GM18505 (cell line): ENCODE data around the gene SPACDR.

Source experiments
- ATAC-seq: cut with Tn5 transposase; IDR thresholded peaks from one replicate; pipeline ENCODE4 v1.9.1; 2021; ENCODE audit not compliant: unreplicated experiment
- POLR2A ChIP-seq: IDR thresholded peaks from 4 replicates; pipeline ENCODE4 v1.6.1; 2011; ENCODE audit warnings: borderline replicate concordance; ENCODE audit not compliant: insufficient read depth, insufficient read length; ENCODE audit errors: extremely low read depth

The SPACDR gene

DNA sequence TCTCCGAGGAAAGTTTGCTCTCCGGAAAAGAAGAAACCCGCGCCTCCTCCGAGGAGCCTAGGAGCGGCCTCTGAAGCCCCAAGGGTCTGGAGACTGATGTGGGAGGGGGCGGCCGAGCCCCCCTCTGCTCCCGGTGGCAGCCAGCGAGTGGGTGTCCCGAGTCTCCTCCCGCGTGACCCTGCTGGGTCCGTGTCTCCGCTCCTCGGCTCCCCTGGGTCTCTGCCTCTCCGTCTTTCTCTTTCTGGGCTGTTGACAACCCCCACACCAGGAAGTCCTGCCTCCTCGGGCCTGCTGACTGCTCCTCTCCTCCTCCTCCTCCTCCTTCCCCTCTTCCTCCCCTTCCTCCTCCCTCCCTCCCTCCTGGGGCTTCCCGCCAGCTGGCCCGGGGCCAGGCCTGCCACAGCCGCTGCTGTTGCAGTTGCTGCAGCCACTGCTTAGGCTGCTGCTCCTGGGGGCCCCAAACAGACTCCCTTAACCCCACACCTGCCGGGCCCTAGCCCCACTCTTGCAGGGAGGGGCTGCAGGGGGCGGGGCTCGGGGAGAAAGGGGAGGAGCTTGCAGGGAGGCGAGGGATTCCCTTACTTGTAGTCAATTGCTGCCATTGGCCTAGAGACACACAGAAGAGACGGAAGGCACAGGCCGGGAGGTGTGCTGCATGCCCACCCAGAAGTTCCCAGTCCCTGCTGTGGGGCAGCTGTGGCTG is 15.0 kb upstream of the SPACDR start, which contains the start of gene TSC22D4:
Gene TSC22D4 (minus strand): TSS at position 257 of the 703 bp plus-strand sequence. CDS start 1,176 bp downstream, outside the sequence.
- peak; percentile 52 for ATAC-seq
- peak; percentile 87 for TF ChIP-seq POLR2A

DNA sequence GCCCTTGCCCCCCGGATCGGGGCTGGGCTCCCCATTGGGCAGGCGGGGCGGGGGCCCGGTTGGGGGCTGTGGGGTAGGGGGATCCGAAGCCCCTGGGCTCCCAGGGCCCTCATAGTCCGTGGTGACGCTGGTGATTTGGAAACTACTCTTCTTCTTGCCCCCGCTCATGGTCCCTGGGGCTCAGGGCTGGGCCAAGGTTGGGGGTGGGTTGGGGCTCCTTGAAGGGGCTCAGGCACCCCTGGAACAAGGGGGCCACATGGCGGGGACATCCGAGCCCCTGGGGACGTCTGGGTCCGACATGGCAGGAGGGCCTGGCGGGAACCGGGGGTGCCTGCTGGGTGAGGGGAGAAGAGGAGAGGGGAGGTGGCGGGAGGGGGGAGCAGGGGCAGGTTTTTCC is 13.8 kb upstream of the SPACDR start:
- ATAC-seq: no peak
- no peak for TF ChIP-seq POLR2A

DNA sequence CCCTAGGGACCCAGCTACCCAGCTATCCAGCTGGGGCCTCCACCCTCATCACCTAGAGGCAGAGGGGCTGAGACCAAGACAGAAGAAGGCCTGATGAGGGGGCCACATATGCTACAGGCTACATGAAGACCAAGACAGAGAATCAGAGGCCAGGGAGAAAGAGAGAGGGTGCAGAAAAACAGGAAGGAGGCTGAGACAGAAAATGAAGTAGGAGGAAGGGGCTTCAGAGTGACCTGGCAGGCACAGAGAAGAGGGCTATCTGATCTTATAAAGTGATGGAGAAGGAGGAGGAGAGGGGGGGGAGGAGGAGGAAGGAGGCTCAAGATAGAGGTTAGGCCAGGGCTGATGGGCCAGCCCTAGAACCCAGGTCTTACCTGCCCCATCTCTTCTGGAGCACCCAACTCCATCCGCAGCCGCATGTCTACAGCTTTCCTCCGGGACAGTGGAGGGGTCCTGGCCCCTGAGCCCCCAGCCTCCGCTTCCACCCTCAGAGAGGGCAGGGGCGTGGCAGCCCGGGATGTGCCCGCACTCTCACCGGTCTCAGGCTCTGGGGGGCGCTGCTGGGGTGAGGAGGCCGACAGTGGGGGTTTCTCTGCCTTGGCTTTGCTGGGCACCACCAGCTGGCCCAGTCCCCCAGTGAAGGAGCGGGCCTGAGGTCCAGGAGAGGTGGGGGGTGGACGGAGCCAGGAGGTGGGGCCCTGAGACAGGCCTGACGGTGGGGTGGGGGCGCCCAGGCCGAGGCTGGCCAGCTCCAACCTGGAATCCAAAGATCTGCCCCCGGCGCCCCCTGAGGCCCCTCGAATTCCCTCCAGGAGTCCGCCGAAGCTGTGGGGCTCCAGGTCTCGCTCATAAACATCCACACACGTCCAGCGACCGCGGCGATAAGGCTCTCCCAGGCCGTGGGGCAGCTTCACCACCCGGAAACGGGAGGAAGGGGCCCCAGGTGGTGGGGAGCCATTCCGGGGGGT is 13.1 kb upstream of the SPACDR start:
- no peak for TF ChIP-seq POLR2A

DNA sequence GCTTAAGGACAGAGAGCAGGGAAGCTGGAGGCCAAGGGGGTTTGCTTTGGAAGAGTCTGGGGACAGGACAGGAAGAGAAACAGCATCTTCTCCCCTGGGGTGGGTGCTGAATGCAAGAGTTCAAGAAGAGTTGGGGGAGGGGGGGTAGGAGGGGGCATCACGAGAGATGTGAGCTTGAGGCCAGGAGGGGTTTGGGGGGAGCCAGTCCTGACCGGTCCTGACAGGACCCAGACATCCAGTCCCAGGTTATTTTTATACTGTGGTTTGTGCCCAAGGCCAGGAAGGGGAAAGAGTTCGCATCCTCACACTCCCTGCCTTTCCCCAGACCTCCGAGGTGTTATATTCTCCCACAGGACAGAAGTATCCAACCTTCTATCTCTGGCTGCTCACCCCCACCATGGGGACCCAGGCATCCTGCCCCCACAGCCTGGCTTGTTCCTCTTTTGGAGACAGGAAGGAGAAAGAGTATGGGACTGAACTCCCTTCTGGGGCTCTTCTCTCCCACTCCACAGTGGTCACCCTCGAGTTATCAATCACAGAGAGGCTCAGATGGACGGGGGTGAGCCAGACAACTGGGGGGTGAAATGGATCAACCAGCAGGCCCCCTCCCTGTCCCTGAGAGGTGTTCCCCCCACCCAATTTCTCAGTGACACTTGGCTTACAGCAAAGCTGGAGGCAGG is 12.2 kb upstream of the SPACDR start:
- ATAC-seq: no peak

More for the DNA sequence above, 13.1 kb upstream of the SPACDR start:
- no peak for ATAC-seq

DNA sequence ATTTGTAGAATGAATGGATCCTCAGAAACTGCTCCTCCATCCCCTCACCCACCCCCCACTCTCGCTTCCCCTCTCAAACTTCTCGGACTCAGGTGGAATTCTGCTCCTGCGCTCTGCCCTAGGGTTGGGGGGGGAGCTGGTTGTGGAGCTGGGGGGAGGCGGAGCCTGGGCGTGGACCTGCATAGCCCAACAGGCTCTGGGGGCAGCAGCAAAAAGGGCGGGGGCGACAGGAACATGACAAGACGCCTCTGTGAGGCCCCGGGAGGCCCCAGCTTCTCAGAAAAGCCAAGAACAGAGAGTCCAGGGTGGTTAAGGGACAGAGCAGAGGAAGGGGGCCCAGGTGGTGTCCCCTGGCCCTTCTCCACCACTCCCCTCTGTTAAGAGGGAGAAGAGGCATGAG is 11.5 kb upstream of the SPACDR start:
- ATAC-seq: no peak
- TF ChIP-seq POLR2A: no peak

More for the DNA sequence above, 12.2 kb upstream of the SPACDR start:
- TF ChIP-seq POLR2A: no peak

DNA sequence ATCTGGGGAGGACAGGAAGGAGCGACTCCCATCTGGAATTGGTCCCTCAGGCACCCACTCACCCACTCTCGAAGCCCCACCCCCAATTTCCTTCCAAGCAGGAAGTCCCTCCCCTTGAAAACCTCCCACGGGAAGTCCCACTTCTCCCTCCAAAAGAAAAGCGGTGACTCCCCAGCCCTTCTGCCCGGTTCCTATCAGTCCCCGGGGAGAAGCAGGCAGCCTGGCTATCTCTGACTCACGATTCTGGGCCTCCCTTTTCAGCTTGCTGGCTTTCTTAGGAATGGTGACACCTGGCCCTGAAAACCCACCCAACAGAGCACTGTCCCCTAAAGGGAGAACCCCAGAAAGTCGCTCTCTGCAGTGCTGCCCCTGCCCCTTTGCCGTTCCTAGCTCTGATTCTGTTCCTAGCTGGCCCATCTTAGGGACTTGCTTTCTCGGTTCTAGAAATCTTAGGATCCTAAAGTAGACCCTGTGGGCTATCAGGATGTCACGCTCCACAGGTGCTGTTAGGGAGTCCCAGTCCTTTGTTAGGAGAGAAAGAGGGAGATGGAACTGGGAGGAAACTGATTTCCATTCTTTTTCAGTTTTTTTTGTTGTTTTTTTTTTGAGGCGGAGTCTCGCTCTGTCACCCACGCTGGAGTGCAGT is 8.9 kb upstream of the SPACDR start:
- ATAC-seq: no peak
- no peak for TF ChIP-seq POLR2A

DNA sequence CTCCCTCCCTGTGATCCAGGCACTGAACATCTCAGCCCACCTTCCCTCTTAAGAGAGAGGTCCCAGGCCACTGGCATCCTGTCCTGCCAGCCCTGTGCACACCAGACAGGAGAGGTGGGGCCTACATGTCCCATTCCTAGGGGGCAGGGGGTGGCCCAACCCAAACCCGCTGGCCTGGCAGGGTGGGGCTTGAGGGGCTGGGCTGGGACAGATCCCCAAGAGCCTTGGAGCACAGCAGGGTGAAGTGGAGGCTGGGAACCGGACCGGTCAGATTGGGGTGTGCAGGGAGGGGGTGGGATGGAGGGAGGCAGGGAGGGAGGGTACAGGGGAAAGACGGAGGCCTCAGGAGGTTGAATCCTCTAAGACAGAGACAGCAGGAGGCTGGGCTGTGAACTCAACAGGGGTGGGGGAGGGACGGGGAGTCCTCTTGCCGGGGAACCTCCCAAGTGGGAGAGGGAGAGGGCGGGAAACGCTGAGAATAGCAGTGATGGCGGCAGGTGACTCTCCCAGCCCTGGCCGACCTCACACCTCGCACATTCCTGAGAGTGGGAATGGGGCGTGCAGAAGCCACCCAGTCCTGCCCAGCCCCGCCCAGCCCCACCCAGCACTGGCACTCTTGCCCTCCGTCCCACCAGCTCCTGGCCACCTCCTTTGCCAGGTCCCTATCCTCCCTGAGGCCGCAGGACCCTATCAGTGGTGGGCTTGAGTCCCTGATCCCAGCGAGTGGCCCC is 8.2 kb upstream of the SPACDR start:
- TF ChIP-seq POLR2A: no peak
- ATAC-seq: no peak

DNA sequence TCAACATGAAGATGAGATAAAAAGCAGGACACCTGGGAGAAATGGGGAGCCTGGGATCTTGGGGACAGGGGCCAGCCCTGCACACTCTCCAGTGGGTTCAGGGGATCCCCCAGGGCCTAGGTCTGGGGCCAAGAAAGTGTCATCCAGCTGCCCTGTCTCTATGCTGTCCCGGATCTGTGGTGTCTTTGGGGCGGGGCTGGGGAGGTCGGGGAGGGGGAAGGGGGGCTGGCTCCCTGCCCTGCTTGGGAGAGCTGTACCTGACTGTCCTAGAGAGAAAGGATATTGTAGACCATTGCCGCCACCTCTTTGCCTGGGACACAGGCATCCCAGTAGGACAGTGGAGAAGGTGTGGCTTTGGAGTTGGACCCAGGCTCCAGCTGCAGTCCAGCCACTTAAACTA is 7.0 kb upstream of the SPACDR start:
- TF ChIP-seq POLR2A: no peak

DNA sequence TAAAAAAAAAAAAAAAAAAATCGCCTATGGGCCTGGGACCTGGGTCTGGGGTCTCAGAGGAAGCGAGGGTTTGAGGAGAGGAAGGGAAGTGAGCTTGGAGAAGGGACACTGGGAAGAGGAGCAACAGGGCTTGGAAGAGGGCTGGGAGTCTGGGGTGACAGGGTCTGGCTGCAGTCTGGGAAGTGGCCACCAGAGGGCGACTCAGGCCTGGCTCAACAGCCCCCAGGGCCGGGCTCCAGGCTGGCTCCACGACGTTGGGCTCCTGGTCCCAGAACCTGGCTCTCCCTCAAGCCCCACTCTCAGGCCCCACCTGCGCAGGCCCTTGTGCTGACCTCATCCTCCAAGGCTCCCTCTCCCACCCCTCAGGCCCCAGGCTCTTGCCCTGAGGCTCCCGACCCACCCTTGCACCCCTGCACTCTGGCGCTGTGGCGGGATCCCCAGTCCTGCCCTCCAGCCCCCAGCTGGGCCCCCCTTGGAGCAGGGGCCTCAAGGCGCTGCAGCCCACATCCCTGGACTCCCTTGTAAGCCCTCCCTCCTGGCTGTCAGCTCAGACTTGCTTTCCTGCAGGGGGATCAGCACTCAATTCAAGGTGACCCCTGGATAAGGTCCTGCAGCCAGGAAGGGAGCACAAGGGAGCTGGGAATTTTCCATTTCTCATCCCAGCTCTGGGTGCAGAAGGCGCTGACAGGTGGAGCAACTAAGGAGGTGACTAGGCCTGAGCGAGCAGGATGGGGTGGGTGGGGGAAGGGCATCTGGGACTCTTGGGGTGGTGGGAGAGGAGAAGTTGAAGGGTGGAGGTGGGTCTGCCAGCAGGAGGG is 5.4 kb upstream of the SPACDR start:
- no peak for ATAC-seq
- peak; percentile 31 for TF ChIP-seq POLR2A

More for the DNA sequence above, 7.0 kb upstream of the SPACDR start:
- ATAC-seq: no peak

DNA sequence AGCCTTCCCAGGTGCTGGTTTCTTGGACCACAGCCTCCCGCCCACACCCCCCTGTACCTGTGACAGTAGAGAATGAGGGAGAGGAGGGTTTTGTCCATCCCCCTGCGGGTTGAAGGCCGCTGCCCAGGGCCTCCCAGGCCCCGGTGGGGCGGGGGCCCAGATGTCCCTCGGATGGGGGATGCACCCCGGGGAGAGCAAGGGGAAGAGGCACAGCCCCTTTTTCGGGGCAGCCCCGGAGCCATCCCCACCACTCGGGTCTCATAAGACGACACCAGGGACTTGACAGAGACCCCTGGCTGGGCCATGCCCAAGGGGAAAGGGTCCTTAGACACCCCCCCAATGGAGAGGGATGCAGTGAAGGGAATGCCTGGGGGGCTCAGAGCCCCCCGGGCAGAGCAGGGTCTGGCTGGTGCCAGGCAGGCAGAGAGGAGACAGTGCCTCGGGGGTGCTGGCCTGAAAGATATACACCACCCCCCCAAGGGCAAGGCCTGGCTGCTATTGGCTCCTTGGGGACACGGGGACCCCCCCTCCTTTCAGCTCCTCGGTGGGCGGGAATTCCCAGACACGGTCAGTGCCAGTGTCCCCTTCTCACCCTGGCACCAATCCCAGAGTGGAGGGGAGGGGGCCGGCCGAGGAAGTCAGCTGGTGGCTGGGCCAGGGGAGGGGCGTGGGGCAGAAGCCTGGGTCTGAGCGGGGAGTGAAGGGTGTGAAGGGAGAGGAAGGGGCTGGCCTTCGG is 3.7 kb upstream of the SPACDR start:
- TF ChIP-seq POLR2A: no peak
- ATAC-seq: no peak
